DND-41 (cell line): Measurements from ENCODE around the gene LCE1F.

Experiments
- CTCF ChIP-seq: IDR thresholded peaks from 2 replicates; pipeline ENCODE4 v1.5.1; 2012; ENCODE audit warnings: borderline replicate concordance, low read length, moderate library complexity, mild to moderate bottlenecking; ENCODE audit not compliant: poor library complexity, severe bottlenecking; ENCODE audit errors: extremely low read depth
- EZH2 ChIP-seq: IDR thresholded peaks from 3 replicates; pipeline ENCODE4 v1.6.1; 2012; ENCODE audit warnings: borderline replicate concordance, low read depth, mild to moderate bottlenecking, moderate library complexity, low read length, inconsistent platforms; ENCODE audit not compliant: severe bottlenecking

- TF ChIP-seq EZH2 (no peak), CTCF (no peak)
These were observed 13.2 kb upstream of the LCE1F start for GRCh38 chr1:152761609-152762213.
